ENCODE results near the gene PIBF1.
A peak's percentile ranks its signal among the peaks of the same experiment; 100 is the strongest.
"Not testable (repeated sequence)": the region's sequence is repeated elsewhere in the genome, so short reads cannot be mapped to it uniquely, and the experiment has no call there.

Gene PIBF1, protein sequence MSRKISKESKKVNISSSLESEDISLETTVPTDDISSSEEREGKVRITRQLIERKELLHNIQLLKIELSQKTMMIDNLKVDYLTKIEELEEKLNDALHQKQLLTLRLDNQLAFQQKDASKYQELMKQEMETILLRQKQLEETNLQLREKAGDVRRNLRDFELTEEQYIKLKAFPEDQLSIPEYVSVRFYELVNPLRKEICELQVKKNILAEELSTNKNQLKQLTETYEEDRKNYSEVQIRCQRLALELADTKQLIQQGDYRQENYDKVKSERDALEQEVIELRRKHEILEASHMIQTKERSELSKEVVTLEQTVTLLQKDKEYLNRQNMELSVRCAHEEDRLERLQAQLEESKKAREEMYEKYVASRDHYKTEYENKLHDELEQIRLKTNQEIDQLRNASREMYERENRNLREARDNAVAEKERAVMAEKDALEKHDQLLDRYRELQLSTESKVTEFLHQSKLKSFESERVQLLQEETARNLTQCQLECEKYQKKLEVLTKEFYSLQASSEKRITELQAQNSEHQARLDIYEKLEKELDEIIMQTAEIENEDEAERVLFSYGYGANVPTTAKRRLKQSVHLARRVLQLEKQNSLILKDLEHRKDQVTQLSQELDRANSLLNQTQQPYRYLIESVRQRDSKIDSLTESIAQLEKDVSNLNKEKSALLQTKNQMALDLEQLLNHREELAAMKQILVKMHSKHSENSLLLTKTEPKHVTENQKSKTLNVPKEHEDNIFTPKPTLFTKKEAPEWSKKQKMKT

DNA sequence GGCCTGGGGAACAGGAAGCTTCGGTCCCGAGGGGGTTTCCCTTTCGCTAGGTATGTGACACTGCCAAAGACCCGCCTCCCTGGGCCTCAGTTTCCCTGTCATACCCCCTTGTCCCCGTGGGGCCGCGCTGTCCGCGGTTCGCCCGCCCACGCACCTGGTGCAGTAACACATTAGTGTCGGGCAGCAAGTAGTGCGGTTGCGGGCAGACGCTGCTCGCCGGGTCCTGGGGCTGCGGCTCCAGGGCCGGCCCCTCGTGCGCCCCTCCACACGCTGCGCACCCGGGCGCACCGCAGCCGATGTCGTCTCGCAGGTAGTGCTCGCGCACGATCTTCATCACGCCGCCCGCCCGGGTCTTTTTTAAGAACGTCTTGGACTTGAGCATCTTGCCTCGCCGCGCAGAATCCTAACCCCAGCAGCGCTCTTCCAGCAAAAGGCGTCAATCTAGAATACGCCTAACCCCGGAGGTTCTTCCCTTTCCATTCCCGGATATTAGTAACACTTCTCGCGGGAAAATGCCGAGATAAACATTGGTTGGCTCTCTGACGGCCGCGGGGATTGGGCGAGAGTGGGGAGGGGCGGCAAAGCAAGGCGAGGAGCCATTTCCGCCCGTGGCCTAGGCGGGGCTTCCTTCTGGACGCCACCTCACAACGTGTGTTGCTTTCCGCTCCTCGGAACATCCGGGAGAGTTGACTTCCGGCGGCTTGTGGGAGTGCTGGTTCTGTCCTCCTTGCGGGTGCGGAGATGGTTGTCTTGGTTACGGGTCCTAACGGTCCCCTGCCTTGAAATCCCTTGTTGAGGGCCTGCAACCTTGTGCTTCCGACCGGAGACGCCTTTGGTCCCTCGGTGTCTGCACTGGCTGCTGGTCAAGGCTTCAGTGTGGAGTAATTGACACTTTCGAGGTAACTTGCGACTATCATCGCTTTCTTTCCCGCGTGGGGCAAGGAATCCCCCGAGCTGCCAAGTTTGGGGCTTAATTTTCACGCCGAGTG lies at the start of gene PIBF1, which contains the start of gene DIS3:
TSS of gene PIBF1 (plus strand) at position 683 of the 989 bp plus-strand sequence. CDS start 1,337 bp downstream, outside the sequence.
TSS of gene DIS3 (minus strand) at position 450 of the 989 bp plus-strand sequence. CDS start at position 382, 68 bp downstream.
- peak; percentile 46 to 98 (median 94) for DNase-seq

DNA sequence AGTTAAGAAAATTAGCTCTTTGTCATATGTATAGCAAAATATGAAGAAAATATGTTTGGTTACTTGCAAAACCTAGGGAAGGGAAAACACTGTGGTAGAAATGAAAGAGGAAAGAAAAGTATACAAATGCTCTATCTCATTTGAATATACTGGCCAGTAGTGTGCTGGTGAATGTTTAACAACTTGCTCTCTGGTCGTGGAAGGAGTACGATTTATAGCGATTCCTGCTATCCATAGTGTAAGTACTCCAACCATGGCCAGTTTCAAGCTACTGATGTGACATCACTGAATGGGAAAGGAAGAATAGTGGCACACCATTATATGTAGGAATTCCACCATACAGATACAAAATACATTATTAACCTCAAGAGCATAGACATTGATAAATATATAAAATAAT lies 44.9 kb upstream of the PIBF1 start:
- DNase-seq, result no peak

DNA sequence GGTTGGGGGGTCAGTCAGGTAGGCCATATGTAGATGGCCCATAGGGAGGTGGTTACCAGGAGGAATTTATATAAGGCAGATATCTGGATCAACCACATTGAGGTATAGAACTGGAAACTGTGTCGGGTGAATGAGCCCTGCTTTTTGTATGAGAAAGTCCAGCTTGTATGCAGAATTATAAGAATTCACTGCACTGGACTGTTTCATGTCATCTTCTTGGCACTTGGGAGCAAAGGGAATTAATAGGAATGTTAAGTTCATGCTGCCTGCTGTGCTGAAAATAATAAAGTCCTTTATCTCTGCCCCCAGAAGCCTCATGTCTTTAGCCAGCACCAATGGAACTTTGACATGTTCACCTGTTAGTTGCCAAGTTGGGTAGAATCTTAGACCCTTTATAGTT lies 41.9 kb upstream of the PIBF1 start:
- no peak for DNase-seq

DNA sequence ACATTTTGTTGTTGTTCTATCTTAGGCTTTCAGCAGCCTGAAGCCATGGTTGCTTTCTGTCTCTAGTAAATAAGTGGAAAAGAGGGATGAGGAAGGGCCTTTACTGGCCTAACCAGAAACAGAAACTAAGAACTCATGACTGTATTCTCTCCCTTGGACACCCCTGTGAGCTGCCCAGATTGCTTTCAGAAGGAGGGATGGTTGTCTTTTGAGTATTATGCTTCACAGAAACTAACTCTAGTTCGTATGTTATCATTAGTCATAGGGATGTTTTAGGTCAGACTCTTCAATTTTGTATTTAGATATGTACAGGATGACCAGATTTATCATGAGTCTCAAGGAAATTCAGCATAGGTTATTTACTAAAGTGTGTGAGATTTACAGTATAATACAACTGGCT lies 36.7 kb upstream of the PIBF1 start:
- DNase-seq, result no peak

DNA sequence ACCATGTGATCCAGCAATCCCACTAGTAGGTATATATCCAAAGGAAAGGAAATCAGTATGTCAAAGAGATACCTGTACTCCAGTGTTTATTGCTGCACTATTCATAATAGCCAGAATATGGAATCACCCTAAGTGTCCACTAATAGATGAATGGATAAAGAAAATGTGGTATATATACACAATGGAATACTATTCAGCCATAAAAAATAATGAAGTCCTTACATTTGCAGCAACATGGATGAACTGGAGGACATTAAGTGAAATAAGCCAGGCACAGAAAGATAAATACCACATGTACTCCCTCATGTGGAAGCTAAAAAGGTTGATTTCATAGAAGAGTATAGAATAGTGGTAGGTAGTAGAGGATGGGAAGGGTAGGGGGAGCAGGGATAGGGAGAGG lies 30.7 kb upstream of the PIBF1 start:
- no peak for DNase-seq

DNA sequence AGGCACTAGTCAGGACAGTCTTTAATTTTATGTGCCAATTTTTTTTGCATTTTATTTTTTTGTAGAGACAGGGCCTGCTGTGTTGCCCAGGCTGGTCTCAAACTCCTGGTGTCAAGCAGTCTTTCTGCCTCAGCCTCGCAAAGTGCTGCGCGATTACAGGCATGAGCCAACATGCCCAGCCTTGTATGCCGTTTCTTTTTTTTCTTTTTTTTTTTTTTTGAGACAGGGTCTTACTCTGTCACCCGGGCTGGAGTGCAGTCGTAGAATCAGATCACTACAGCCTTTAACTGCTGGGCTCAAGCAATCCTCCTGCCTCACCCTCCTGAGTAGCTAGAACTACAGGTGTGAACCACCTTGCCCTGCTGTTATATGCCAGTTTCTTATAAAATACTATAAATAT lies 27.8 kb upstream of the PIBF1 start:
- no peak for DNase-seq

DNA sequence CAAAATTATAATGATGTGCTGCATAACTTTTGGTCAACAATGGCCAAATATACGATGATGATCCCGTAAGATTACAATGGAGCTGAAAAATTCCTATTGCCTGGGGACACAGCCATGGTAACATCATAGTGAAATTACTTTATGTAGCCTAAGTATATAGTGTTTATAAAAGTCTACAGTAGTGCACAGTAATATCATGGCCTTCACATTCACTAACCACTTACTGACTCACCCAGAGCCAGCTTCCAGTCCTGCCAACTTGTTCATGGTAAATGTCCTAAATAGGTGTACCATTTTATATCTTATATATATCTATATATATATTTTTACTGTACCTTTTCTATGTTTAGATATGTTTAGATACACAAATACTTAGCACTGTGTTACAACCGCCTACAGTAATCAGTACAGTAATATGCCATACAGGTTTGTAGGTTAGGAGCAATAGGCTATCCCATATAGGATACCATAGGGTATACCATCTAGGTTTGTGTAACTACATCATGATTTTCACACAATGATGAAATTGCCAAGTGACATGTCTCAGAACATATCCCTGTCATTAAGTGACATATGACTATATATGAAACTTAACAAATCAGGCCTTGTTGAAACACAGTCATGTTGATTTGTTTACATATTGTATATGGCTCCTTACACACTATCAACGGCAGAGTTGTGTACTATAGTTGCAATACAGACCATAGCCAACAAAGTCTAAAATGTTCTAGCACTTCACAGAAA lies 24.0 kb upstream of the PIBF1 start:
- DNase-seq, result no peak

DNA sequence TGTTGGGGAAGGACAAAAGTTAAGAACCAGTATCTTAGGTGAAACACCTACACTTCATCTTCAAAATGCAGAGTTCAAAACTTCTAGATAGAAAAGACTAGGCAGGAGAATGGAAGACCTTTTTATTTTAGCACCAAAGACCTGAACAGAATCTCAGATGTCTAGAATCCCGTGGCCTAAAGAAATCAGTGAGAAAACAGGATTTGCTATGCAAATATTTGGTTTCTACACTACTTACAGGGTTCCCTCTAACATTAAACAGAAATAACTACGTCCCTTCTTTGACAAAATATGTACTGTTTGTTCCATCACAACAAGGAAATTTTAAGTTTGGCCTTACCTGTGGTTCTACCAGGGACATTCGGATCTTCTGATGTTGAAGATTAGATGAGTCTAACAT lies 21.7 kb upstream of the PIBF1 start:
- no peak for DNase-seq

DNA sequence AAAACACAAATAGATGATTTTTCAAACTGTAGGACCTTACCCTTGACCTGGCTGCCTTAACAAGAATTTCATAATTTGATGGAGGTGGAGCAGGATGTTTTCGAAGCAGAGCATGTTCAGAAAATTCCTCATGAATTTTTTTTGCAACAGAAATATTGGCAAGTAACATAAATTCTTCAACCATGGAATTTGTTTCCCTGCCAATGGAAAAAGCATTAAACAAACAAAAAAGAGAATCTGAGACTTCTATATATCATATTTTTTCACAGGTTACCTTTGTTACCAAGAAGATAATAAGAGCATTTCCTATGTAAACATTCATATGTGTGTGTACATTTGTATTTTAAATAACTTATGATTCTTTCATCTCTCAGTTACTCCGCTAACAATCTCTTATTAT lies 18.5 kb upstream of the PIBF1 start:
- no peak for DNase-seq

DNA sequence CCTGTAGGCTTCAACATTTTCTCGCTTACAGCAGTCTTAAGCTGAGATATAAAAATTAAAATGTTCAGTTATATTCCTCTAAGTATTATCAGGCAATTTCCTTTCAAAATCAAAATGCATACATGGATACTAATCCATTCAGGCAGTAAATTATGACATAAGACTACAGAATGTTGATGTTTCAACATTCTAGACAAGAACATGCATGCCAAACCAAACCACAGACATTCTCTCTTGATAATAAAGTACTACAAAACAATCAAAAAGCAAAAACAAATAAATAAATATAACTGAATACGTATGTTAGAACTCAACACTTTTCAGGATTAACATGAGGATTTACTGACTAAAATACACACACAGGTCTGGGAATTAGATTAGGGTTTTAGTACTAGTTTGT lies 7.9 kb upstream of the PIBF1 start:
- no peak for DNase-seq

DNA sequence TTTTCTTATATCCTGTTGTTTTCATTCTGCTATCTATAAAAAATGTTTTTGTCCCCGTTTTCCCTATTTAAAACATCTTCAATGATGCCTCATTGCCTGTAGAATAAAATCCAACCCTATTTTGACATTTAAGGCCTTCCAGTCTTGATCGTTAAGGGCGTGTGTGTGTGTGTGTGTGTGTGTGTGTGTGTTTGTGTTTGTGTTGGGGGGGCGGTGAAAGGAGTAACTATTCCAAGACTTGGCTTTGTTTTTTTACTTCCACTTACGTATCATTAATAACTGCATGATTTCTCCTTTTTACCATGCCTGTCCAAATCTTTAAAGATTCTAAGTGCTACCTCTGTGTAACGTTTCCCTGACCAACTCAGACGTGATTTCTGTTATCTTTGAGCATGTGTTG lies 784 bp downstream of the PIBF1 start:
- DNase-seq, result no peak

DNA sequence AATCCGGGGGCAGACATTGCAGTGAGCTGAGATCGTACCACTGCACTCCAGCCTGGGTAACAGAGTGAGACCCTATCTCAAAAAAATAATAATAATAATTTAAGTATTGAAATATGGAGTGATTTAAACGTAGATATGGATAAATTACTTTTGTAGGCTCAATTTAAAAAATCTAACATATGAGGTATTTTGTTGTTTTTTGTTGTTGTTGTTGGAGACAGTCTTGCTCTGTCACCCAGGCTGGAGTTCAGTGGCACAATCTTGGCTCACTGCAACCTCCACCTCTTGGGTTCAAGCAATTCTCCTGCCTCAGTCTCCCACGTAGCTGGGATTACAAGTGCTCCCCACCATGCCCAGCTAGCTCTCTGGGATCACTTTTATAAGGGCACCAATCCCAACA lies 2.7 kb downstream of the PIBF1 start:
- not testable (repeated sequence) for DNase-seq

DNA sequence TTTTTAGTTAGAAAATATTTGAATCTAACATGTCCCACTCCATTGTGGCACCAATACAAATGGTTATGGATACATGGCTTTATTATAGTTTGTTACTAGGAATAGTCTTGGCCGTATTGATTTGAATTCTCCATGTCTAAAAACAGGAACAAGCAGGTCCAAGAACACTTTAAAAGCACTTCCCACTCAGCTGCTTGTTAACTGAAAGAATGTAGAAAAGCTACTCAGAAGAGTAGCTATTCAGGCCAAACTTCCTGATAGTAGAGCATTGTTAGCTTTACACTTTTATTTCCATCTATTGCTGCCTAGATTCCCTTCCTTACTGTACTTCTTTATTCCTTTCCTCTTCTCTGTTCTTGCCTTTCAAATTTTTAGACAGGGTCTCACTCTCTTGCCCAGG lies 6.9 kb downstream of the PIBF1 start:
- no peak for DNase-seq

DNA sequence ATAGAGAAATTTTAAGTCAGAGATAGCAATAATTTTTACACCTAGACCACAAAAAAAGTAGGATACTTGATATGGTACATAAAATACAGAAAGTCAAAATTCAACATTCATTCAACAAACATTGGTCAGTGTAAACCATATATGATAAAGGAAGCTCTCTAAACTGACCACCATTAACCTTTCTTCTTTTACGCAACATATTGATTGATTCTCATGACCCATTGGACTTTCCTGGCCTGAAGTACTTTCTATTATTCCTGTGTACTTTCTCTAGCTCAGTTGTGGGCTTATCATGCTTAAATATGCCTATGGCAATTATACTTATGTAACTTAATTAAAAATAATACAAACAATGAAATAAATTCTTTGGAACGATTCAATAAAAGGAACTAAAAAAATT lies 10.7 kb downstream of the PIBF1 start:
- DNase-seq, result no peak

DNA sequence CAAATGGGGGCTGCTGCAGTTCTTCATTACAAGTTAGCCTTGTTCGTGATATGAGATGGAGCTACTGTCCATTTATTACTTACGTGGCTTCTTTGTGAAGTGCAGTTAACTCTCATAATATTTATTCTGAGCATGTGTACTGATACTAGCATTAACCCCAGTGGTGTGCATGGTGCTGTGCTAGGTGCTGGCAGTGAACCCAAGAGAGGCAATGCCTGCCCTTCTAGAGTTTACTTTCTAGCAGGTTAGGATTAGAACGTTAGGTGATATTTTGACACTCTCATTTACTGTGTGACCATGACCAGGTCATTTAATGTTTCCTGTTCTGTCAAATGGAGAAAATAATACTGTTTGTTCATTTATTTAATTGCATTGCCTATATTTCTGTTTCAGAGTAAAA lies 16.9 kb downstream of the PIBF1 start:
- no peak for DNase-seq

DNA sequence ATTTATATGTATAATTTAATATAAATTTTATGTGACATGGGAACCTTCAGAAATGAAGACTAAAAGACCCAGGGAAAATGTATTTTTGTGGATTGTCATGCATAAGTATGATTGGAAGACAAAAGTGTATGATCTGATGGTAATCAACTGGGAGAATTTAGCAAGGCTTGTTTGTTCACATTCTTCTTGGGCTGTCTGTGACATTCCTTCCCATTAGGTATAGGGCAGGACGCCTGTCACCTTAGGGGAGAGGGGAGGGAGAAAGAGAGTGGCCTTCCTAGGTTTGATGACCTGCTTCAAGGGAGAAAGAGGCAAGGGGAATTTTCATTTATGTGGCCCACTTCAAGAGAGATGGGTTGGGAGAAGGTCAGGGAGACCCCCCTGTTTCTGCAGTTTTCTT lies 22.4 kb downstream of the PIBF1 start:
- DNase-seq, result no peak

DNA sequence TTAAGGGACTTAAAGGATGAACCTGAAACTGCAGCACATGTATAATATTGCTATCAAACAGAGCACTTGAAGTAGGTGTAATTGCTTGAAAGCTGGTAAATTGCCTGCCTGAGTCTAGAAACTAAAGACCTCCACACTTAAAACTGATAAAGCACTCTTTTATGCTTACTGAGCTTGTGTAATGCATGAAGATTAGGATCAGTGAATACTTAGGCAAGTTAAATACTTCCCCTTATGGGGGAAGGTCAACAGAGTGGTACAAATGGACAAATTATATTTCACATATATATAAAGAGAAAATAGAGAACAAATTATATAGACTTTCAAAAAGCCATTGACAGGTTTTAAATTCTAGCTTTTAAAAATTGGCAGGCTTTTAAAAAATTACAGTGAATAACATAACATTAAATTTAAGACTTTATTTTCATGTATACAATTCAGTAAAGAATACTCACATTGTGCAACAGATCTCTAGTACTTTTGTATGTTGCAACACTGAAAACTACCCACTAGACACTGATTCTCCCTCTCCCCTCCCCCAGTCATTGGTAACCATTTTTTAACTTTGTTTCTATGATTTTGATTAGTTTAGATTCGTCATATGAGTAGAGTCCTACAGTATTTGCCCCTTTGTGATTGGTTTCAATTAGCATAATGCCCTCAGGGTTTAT lies 23.9 kb downstream of the PIBF1 start:
- no peak for DNase-seq

DNA sequence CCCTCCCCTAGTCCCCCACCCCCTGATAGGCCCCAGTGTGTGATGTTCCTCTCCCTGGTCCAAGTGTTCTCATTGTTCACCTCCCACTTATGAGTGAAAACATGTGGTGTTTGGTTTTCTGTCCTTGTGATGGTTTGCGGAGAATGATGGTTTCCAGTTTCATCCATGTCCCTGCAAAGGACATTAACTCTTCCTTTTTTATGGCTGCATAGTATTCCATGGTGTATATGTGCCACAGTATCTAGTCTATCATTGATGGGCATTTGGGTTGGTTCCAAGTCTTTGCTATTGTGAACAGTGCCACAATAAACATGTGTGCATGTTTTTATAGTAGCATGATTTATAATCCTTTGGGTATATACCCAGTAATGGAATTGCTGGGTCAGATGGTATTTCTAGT lies 24.6 kb downstream of the PIBF1 start:
- not testable (repeated sequence) for DNase-seq

DNA sequence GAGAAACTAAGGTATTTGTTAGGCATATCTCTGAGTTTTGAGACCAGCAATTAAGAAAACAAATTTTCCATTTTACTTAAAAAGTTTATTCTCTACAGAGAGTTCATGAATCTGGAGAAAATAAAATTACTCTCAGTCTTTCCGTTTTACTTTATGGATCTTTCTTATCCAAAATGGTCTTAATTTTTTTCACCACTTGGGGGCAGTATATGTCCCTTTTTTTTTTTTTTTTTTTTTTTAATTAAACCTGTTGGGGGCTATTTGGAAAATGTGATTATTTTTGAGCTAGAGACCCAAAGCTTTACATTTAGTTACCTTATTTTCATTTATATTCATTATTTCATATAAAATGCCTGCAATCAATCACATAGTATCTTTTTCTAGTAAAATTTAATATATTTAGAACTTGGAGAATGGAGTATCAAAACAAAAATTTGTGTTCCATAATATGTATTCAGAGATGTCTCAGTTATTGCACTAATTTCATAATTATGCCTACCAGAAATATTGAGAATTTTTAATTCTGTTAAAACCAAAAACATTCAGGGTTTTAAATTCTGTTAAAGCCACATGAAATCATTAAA lies 27.1 kb downstream of the PIBF1 start:
- no peak for DNase-seq

DNA sequence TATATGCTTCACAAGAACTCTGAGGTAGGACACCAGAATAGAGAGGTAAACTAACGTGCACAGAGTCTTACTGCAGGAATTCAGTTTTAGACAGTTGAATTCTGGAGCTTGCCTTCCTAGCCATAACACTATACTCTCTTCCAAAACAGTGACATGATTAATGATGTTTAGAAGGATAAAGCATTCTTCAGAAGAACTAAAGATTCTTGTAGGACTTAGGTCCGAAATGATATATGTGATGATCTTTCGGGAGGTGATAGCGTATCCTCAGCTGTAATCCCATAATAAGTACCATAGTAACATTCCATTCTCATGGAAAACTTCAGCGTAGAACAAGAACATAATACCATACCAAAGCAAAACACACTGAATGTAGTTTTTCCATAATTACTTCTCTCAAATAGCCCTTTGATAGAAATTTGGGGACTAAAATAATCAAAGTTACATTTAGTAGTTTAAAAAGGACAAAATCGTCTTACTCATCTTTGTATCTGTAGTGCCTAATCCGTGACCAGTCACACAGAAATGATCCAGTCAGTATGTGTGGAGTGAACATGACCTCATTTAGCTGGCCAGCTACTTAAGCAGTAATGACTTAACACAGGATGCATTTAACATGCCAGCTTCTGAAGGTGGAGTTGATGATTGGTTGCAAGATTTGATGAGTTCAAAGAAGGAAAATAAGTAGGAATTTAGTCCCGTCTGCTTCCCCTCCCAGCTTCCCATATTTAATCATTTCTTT lies 38.4 kb downstream of the PIBF1 start:
- DNase-seq, result no peak

All from C1 segment of cervical spinal cord (tissue), 14 donors.